ENCODE data around the gene MYH8. TPM values are rescaled to one million over a fixed set of nuclear protein-coding genes. Genes with fewer than 3 reads are reported as not detected.

MYH8 gene
- total and polyA plus RNA-seq, 2 of the 4 experiments (the other 2 are of a cell fraction) = not detected

DNA sequence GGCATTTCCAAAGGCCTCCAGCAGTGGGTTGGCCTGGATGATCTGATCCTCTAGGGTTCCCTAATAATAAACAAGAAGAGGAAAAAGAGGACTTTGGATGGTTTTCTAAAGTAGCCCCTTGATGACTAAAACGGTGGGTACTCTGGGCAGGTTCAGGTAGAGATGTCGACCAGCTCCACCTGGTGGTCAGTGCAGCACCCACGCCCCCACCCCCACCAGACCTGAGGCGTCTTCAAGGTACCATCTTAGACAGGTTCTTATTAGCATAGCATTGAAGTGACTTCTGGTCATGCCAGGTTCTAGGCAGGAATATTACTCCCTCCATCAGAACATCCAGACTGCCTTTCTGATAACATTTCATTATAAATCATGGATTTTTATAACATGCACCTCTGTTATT lies 64.0 kb downstream of the MYH8 start:
- no peak overlapping the region for H4K8ac ChIP-seq (ENCODE audit: low read depth in 2 of 2, low read length in 2 of 2)
- H3K9me3 ChIP-seq (ENCODE audit: control insufficient read depth, insufficient read depth, low read length) = no peaks in the 10 kb centered on the region
- no peak overlapping the region for H2BK20ac ChIP-seq (ENCODE audit: low read depth, low read length)
- DNase-seq (no peak), ATAC-seq (ENCODE audit: low read depth) (no peak)
- dilution Hi-C loops (cut with HindIII; ENCODE audit: low sequenced_read_pairs, unreplicated experiment) = no loop called here
- BruUV-seq (replicated peaks) = no TSS peak
- CTCF ChIA-PET = interaction anchor here (0.5 kb wide), 1 partner anchor 122 kb away, joined by 3 read pairs; no protein-coding TSS in a partner anchor
- H3K56ac ChIP-seq (ENCODE audit: extremely low read depth, insufficient read depth, low read length) = no peak overlapping the region
- H3K27me3 ChIP-seq (ENCODE audit: control insufficient read depth, insufficient read depth, low read length) = no peaks in the 10 kb centered on the region
- WGBS, 2 experiments (ENCODE audit: extremely low coverage in 2 of 2, insufficient read length in 1 of 2) = no CpG with 5 or more reads among the region's 4 CpGs
- H2BK5ac ChIP-seq (ENCODE audit: low read depth, low read length, poor library complexity, severe bottlenecking) = no peak overlapping the region
- TF ChIP-seq, protein P1, sequence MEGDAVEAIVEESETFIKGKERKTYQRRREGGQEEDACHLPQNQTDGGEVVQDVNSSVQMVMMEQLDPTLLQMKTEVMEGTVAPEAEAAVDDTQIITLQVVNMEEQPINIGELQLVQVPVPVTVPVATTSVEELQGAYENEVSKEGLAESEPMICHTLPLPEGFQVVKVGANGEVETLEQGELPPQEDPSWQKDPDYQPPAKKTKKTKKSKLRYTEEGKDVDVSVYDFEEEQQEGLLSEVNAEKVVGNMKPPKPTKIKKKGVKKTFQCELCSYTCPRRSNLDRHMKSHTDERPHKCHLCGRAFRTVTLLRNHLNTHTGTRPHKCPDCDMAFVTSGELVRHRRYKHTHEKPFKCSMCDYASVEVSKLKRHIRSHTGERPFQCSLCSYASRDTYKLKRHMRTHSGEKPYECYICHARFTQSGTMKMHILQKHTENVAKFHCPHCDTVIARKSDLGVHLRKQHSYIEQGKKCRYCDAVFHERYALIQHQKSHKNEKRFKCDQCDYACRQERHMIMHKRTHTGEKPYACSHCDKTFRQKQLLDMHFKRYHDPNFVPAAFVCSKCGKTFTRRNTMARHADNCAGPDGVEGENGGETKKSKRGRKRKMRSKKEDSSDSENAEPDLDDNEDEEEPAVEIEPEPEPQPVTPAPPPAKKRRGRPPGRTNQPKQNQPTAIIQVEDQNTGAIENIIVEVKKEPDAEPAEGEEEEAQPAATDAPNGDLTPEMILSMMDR (conservative IDR thresholded peaks at IDR 0.05; ENCODE audit: low read depth, low read length) = peak; percentile 9; the same call in 1 of the 2 replicates
- TF ChIP-seq, protein P2, sequence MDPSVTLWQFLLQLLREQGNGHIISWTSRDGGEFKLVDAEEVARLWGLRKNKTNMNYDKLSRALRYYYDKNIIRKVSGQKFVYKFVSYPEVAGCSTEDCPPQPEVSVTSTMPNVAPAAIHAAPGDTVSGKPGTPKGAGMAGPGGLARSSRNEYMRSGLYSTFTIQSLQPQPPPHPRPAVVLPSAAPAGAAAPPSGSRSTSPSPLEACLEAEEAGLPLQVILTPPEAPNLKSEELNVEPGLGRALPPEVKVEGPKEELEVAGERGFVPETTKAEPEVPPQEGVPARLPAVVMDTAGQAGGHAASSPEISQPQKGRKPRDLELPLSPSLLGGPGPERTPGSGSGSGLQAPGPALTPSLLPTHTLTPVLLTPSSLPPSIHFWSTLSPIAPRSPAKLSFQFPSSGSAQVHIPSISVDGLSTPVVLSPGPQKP (IDR thresholded peaks at IDR 0.05; ENCODE audit: borderline replicate concordance, low read depth, low read length) = no peak
- TF ChIP-seq, protein P3, sequence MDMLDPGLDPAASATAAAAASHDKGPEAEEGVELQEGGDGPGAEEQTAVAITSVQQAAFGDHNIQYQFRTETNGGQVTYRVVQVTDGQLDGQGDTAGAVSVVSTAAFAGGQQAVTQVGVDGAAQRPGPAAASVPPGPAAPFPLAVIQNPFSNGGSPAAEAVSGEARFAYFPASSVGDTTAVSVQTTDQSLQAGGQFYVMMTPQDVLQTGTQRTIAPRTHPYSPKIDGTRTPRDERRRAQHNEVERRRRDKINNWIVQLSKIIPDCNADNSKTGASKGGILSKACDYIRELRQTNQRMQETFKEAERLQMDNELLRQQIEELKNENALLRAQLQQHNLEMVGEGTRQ (IDR thresholded peaks at IDR 0.05; ENCODE audit: low read depth, low read length) = no peak
- no peak overlapping the region for H2AK9ac ChIP-seq (replicated peaks; ENCODE audit: low read depth, low read length, poor library complexity)
- no peak overlapping the region for H2BK15ac ChIP-seq (ENCODE audit: low read depth, low read length)
- H3K27ac ChIP-seq (ENCODE audit: insufficient read depth, low read length) = no peak overlapping the region
- in situ Hi-C loops (cut with MboI; ENCODE audit: low sequenced_read_pairs) = no loop called here
- H3K18ac ChIP-seq (ENCODE audit: low read depth, low read length) = no peak overlapping the region
- H3K9ac ChIP-seq (ENCODE audit: low read depth, low read length) = no peak overlapping the region
- no peak overlapping the region for H3K4me3 ChIP-seq (ENCODE audit: insufficient read depth, low read depth, low read length)
- H3K23ac ChIP-seq (ENCODE audit: low read depth, low read length) = no peak overlapping the region
- H2AK5ac ChIP-seq (ENCODE audit: low read depth, low read length) = no peak overlapping the region
- no peak overlapping the region for H4K91ac ChIP-seq (ENCODE audit: insufficient read depth, low read depth, low read length)
- H3K4ac ChIP-seq (ENCODE audit: low read depth, low read length) = no peak overlapping the region
- no peaks in the 10 kb centered on the region for H3K36me3 ChIP-seq (ENCODE audit: control insufficient read depth, insufficient read depth, low read length)
- no peak overlapping the region for H4K5ac ChIP-seq (ENCODE audit: low read depth, low read length)
- no peak overlapping the region for H3K14ac ChIP-seq (replicated peaks; ENCODE audit: low read depth, low read length)
- intact Hi-C loops (cut with micrococcal nuclease) = no loop called here
- no peak overlapping the region for H2BK120ac ChIP-seq (ENCODE audit: low read depth, low read length)
- no peak overlapping the region for H3K4me2 ChIP-seq (ENCODE audit: low read depth, low read length)
- no peaks in the 10 kb centered on the region for H4K20me1 ChIP-seq (ENCODE audit: insufficient read depth, low read length)
- no peaks in the 10 kb centered on the region for H3K9me1 ChIP-seq (ENCODE audit: insufficient read depth, low read length)
- H3K4me1 ChIP-seq (ENCODE audit: control insufficient read depth, insufficient read depth, low read length) = no peaks in the 10 kb centered on the region
- POLR2A ChIA-PET (ENCODE audit: unreplicated experiment) = no interaction called here
- H2AFZ ChIP-seq (replicated peaks; ENCODE audit: low read length, poor library complexity) = no peak overlapping the region
- no peaks in the 10 kb centered on the region for H3K79me1 ChIP-seq (ENCODE audit: low read depth in 1 of 2, low read length in 2 of 2)
